H9 (cell line): ENCODE results near the gene HRAS. TPM values are rescaled to one million over a fixed set of nuclear protein-coding genes. Genes with fewer than 3 reads are reported as not detected.

Experiments
- DNase-seq: peaks from one replicate; pipeline ENCODE4 v3.0.0-alpha.2; 2017
- H2AFZ ChIP-seq: one replicate; pipeline ENCODE4 v1.6.1; 2013; ENCODE audit warnings: mild to moderate bottlenecking, low read length, control low read depth, moderate library complexity
- H2AK5ac ChIP-seq: 2 replicates; pipeline ENCODE4 v1.6.1; 2013; ENCODE audit warnings: low read length, control low read depth, mixed read lengths; ENCODE audit not compliant: insufficient read length
- H2BK120ac ChIP-seq: one replicate; pipeline ENCODE4 v1.6.1; 2013; ENCODE audit warnings: low read depth, mild to moderate bottlenecking, low read length, control low read depth, inconsistent platforms; ENCODE audit not compliant: poor library complexity, severe bottlenecking
- H2BK12ac ChIP-seq: 2 replicates; pipeline ENCODE4 v1.6.1; 2013; ENCODE audit warnings: low read length, control low read depth, mixed read lengths, low read depth; ENCODE audit not compliant: insufficient read length
- H2BK15ac ChIP-seq: 2 replicates; pipeline ENCODE4 v1.6.1; 2013; ENCODE audit warnings: low read depth, low read length, control low read depth
- H2BK20ac ChIP-seq: one replicate; pipeline ENCODE4 v1.6.1; 2013; ENCODE audit warnings: low read depth, mild to moderate bottlenecking, low read length, control low read depth, inconsistent platforms; ENCODE audit not compliant: poor library complexity, severe bottlenecking
- H2BK5ac ChIP-seq: 2 replicates; pipeline ENCODE4 v1.6.1; 2013; ENCODE audit warnings: low read length, control low read depth, mixed read lengths; ENCODE audit not compliant: insufficient read length
- H3K14ac ChIP-seq: 2 replicates; pipeline ENCODE4 v1.6.1; 2013; ENCODE audit warnings: low read length, control low read depth; ENCODE audit not compliant: insufficient read depth
- H3K18ac ChIP-seq: 2 replicates; pipeline ENCODE4 v1.6.1; 2013; ENCODE audit warnings: low read depth, mild to moderate bottlenecking, mixed read lengths, low read length, control low read depth; ENCODE audit not compliant: insufficient read length
- H3K23ac ChIP-seq: 2 replicates; pipeline ENCODE4 v1.6.1; 2013; ENCODE audit warnings: low read length, control low read depth, mixed read lengths, low read depth; ENCODE audit not compliant: insufficient read length
- H3K23me2 ChIP-seq: 2 replicates; pipeline ENCODE4 v1.6.1; 2013; ENCODE audit warnings: low read depth, mild to moderate bottlenecking, mixed read lengths, low read length, control low read depth; ENCODE audit not compliant: insufficient read length, poor library complexity, severe bottlenecking
- H3K27ac ChIP-seq: 2 replicates; pipeline ENCODE4 v1.5.1; 2013; ENCODE audit warnings: low read length, control low read depth, mixed read lengths, low read depth; ENCODE audit not compliant: insufficient read length
- H3K27me3 ChIP-seq: 2 replicates; pipeline ENCODE4 v1.6.1; 2013; ENCODE audit warnings: low read length, control low read depth, inconsistent platforms; ENCODE audit not compliant: insufficient read depth
- H3K4ac ChIP-seq: 2 replicates; pipeline ENCODE4 v1.6.1; 2013; ENCODE audit warnings: low read depth, mild to moderate bottlenecking, control low read depth, inconsistent platforms, low read length, moderate library complexity
- H3K4me1 ChIP-seq: 2 replicates; pipeline ENCODE4 v1.6.1; 2013; ENCODE audit warnings: low read length, control low read depth, inconsistent platforms; ENCODE audit not compliant: insufficient read depth
- H3K4me2 ChIP-seq: 2 replicates; pipeline ENCODE4 v1.6.1; 2013; ENCODE audit warnings: low read length, control low read depth, mixed read lengths; ENCODE audit not compliant: insufficient read length, insufficient read depth
- H3K56ac ChIP-seq: 2 replicates; pipeline ENCODE4 v1.6.1; 2013; ENCODE audit warnings: low read depth, mild to moderate bottlenecking, mixed read lengths, low read length, control low read depth; ENCODE audit not compliant: insufficient read length
- H3K79me1 ChIP-seq: 2 replicates; pipeline ENCODE4 v1.6.1; 2013; ENCODE audit warnings: low read depth, mild to moderate bottlenecking, moderate library complexity, low read length, control low read depth, inconsistent platforms; ENCODE audit not compliant: insufficient read depth, poor library complexity, severe bottlenecking
- H3K79me2 ChIP-seq: 2 replicates; pipeline ENCODE4 v1.6.1; 2013; ENCODE audit warnings: low read length, control low read depth, inconsistent platforms; ENCODE audit not compliant: insufficient read depth
- H3K9ac ChIP-seq: 2 replicates; pipeline ENCODE4 v1.6.1; 2013; ENCODE audit warnings: low read length, control low read depth, mixed read lengths; ENCODE audit not compliant: insufficient read length; ENCODE audit errors: extremely low read depth
- H3K9me3 ChIP-seq: one replicate; pipeline ENCODE4 v1.6.1; 2013; ENCODE audit warnings: low read depth, low read length, inconsistent platforms; ENCODE audit not compliant: control insufficient read depth
- H3T11ph ChIP-seq: one replicate; pipeline ENCODE4 v1.6.1; 2013; ENCODE audit warnings: mild to moderate bottlenecking, low read length, control low read depth, inconsistent platforms
- H4K20me1 ChIP-seq: one replicate; pipeline ENCODE4 v1.6.1; 2013; ENCODE audit not compliant: control insufficient read depth, insufficient read length, insufficient read depth
- H4K5ac ChIP-seq: 2 replicates; pipeline ENCODE4 v1.6.1; 2013; ENCODE audit warnings: low read depth, mild to moderate bottlenecking, mixed read lengths, low read length, control low read depth; ENCODE audit not compliant: insufficient read length
- H4K8ac ChIP-seq: replicated peaks from 2 replicates; pipeline ENCODE4 v1.6.1; 2013; ENCODE audit warnings: low read length, control low read depth, mixed read lengths, low read depth; ENCODE audit not compliant: insufficient read length
- H4K91ac ChIP-seq: 2 replicates; pipeline ENCODE4 v1.6.1; 2013; ENCODE audit warnings: low read depth, mild to moderate bottlenecking, moderate library complexity, mixed read lengths, low read length, control low read depth; ENCODE audit not compliant: insufficient read length
- H3K27ac Mint-ChIP-seq, 3 experiments: 2 replicates in 2 of 3; 3 replicates in 1 of 3; pipeline ENCODE4 v1.8.0; 2020 to 2021; ENCODE audit warnings: mixed read lengths in 3 of 3, mild to moderate bottlenecking in 1 of 3, moderate library complexity in 1 of 3
- H3K27me3 Mint-ChIP-seq: 2 replicates; pipeline ENCODE4 v1.8.0; 2021; ENCODE audit warnings: low read depth, mild to moderate bottlenecking, moderate library complexity, mixed read lengths
- H3K36me3 Mint-ChIP-seq, 3 experiments: 2 replicates in 2 of 3; 3 replicates in 1 of 3; pipeline ENCODE4 v1.8.0; 2020 to 2021; ENCODE audit warnings: low read depth in 3 of 3, mixed read lengths in 3 of 3; ENCODE audit not compliant: insufficient read depth in 1 of 3
- H3K4me1 Mint-ChIP-seq, 2 experiments: 2 replicates each; pipeline ENCODE4 v1.8.0; 2020; ENCODE audit warnings: mixed read lengths in 2 of 2
- H3K4me3 Mint-ChIP-seq, 2 experiments: 2 replicates in 1 of 2; 3 replicates in 1 of 2; pipeline ENCODE4 v1.8.0; 2020 to 2021; ENCODE audit warnings: mild to moderate bottlenecking in 2 of 2, mixed read lengths in 2 of 2, moderate library complexity in 1 of 2
- H3K9me3 Mint-ChIP-seq, 2 experiments: 2 replicates in 1 of 2; 3 replicates in 1 of 2; pipeline ENCODE4 v1.8.0; 2020; ENCODE audit warnings: mild to moderate bottlenecking in 2 of 2, mixed read lengths in 2 of 2, moderate library complexity in 1 of 2
- CTCF ChIP-seq: fragments of 200-600 bp; sonication (generic); conservative IDR thresholded peaks from 3 replicates; pipeline ENCODE4 v1.8.0; 2021; ENCODE audit warnings: antibody characterized with exemption, mild to moderate bottlenecking
- WGBS: extraction: QIAGEN DNeasy Blood & Tissue Kit; methylation state at CpG from one replicate; pipeline ENCODE4 v1.1.7; 2013; ENCODE audit warnings: missing lambda C conversion rate, low lambda C conversion rate, mixed read lengths; ENCODE audit not compliant: insufficient read length; ENCODE audit errors: extremely low coverage; 5-methylcytosine and 5-hydroxymethylcytosine counted together
- long read RNA-seq: library from polyadenylated mRNA; unstranded; transcript quantifications from one replicate; pipeline ENCODE4 v2.0.0, GENCODE V29; 2020
- total RNA-seq: library from RNA; stranded (reverse); gene quantifications from 2 replicates; pipeline ENCODE4 v1.2.1, GENCODE V29; 2021

Gene HRAS
- 61.8 and 66.0 TPM in 2 replicates for total RNA-seq
- long read RNA-seq, transcript HRAS-201 (6 exons, 894 nt): major isoform, 5 of 8 reads
- long read RNA-seq, partial matches to known transcripts: 1 of 8 reads
- long read RNA-seq, other reads (novel, unspliced or antisense): 2 of 8 reads

GRCh38 chr11:535519-536454 is at the start of gene HRAS:
TSS of gene HRAS (minus strand) at chr11:535576.
- Histone ChIP-seq H2BK12ac (no peak within 1 kb of the TSS), H2BK20ac (no peak within 1 kb of the TSS), H2AFZ (no peak within 1 kb of the TSS), H3K4ac (no peak within 1 kb of the TSS), H2BK120ac (no peak within 1 kb of the TSS), H3T11ph (no peak within 1 kb of the TSS), H2BK15ac (no peak within 1 kb of the TSS; the same call in 1 of the 2 replicates), H3K9me3 (no peaks in the 10 kb centered on the region), H3K56ac (no peak within 1 kb of the TSS), H3K23me2 (peaks cover 19% of the 10 kb centered on the region), H3K14ac (peak within 1 kb of the TSS; percentile 41; the same call in 1 of the 2 replicates), H4K5ac (no peak within 1 kb of the TSS), H3K27ac (no peak within 1 kb of the TSS), H4K20me1 (no peaks in the 10 kb centered on the region), H3K27me3 (no peaks in the 10 kb centered on the region), H3K23ac (no peak within 1 kb of the TSS), H3K4me1 (no peaks in the 10 kb centered on the region), H2BK5ac (no peak within 1 kb of the TSS), H3K4me2 (peak within 1 kb of the TSS; percentile 47), H3K79me1 (no peaks in the 10 kb centered on the region), H3K18ac (no peak within 1 kb of the TSS), H3K9ac (no peak within 1 kb of the TSS), H2AK5ac (no peak within 1 kb of the TSS), H4K8ac (no peak within 1 kb of the TSS), H4K91ac (no peak within 1 kb of the TSS), H3K79me2 (no peaks in the 10 kb centered on the region)
- peak; percentile 93 for DNase-seq
- peaks cover 16% of the 10 kb centered on the region for H3K27me3 Mint-ChIP-seq
- peaks cover 0 to 2% of the 10 kb centered on the region in 2 experiments; a peak in 1 of 5 replicates for H3K9me3 Mint-ChIP-seq
- H3K27ac Mint-ChIP-seq: peak within 1 kb of the TSS in 2 of 3 experiments; percentile 51 to 81; a peak in 2 of 7 replicates
- H3K36me3 Mint-ChIP-seq: peaks cover 5 to 18% (median 10%) of the 10 kb centered on the region in 3 experiments; a peak in 5 of 7 replicates
- peak within 1 kb of the TSS; percentile 76 to 94 for H3K4me3 Mint-ChIP-seq
- WGBS: no CpG with 5 or more reads among the region's 97 CpGs
- H3K4me1 Mint-ChIP-seq: peaks cover 6 to 11% of the 10 kb centered on the region in 2 experiments; a peak in 2 of 4 replicates
- no peak for TF ChIP-seq CTCF
